Motor neuron (in vitro differentiated cells): ENCODE results near the gene ERC2. TPM values are rescaled to one million over a fixed set of nuclear protein-coding genes. Genes with fewer than 3 reads are reported as not detected.

Source experiments
- ATAC-seq, 8 experiments: fragments of 200-7000 bp; cut with Tn5 transposase; replicated peaks in 6 of 8; 2 replicates each; pipeline ENCODE4 v1.8.0; 2021; ENCODE audit warnings: mild to moderate bottlenecking in 8 of 8, moderate library complexity in 8 of 8
- H3K27ac ChIP-seq, 2 donors: fragments of 250-450 bp; sonication (Bioruptor Pico); 2 replicates each; pipeline ENCODE4 v1.9.0; 2021; ENCODE audit warnings: antibody characterized with exemption in 2 of 2, mild to moderate bottlenecking in 2 of 2, moderate library complexity in 1 of 2
- H3K4me1 ChIP-seq, 2 donors: fragments of 250-450 bp; sonication (Bioruptor Pico); replicated peaks in 1 of 2; 2 replicates each; pipeline ENCODE4 v1.6.1; 2021; ENCODE audit warnings: antibody characterized with exemption in 2 of 2, mild to moderate bottlenecking in 2 of 2, moderate library complexity in 1 of 2
- H3K4me3 ChIP-seq, 5 donors: fragments of 250-450 bp; sonication (Bioruptor Pico); 2 replicates each; pipeline ENCODE4 v1.9.0; 2021; ENCODE audit warnings: antibody characterized with exemption in 5 of 5, mild to moderate bottlenecking in 5 of 5, moderate library complexity in 4 of 5
- WGBS, 10 experiments: fragments of 450-650 bp; shearing (Covaris generic); methylation state at CpG; one replicate each; pipeline ENCODE4 v1.0.0; 2022; 5-methylcytosine and 5-hydroxymethylcytosine counted together
- in situ Hi-C, 9 experiments: fragments of 400-800 bp; cut with MboI; loops; one replicate each; pipeline ENCODE4 v1.15.0; 2021; ENCODE audit warnings: low sequenced_read_pairs in 9 of 9, low pct_unique_long_range_greater_than_20kb in 2 of 9; ENCODE audit not compliant: unreplicated experiment in 9 of 9
- total RNA-seq, 8 experiments: library from RNA; unstranded; fragments of 300-600 nt; gene quantifications; 2 replicates each; pipeline versions ENCODE4 v1.2.3 to v1.2.4, GENCODE V29; 2022

ERC2 gene
- total RNA-seq, 8 experiments from 2014 or later = 1.0 to 28.0 (median 18.2) TPM

- peaks cover 0 to 13% of the 10 kb centered on the region in 2 donors for H3K4me1 ChIP-seq
- H3K4me3 ChIP-seq = no peak overlapping the region
- ATAC-seq = no peak
- no peak overlapping the region for H3K27ac ChIP-seq
- 67 to 100% (median 91%) methylated on average over 1 to 6 of the region's 8 CpGs for WGBS, 10 experiments
- in situ Hi-C loops = loop anchor here in 1 of 9 experiments (25.0 kb wide), 1 partner anchor 609 kb away; no protein-coding TSS in a partner anchor
Measured at GRCh38 chr3:55471522-55472280, 996.6 kb downstream of the ERC2 start.

GRCh38 chr3:55471084-55471483 is 997.2 kb downstream of the ERC2 start:
- ATAC-seq = no peak
- peaks cover 0 to 10% of the 10 kb centered on the region in 2 donors for H3K4me1 ChIP-seq
- whole genome bisulfite sequencing, 10 experiments = 83 to 100% (median 100%) methylated on average over 1 to 2 of the region's 4 CpGs; no CpG with 5 or more reads in 7 of the 10 experiments
- H3K27ac ChIP-seq = no peak overlapping the region
- in situ Hi-C loops = loop anchor here in 1 of 9 experiments (25.0 kb wide), 1 partner anchor 609 kb away; no protein-coding TSS in a partner anchor
- H3K4me3 ChIP-seq = no peak overlapping the region

- WGBS, 10 experiments = 85 to 100% (median 96%) methylated on average over 1 to 17 of the region's 32 CpGs
- H3K4me3 ChIP-seq = no peak overlapping the region
- no peak for ATAC-seq
- H3K27ac ChIP-seq = no peak overlapping the region
- in situ Hi-C loops = loop anchor here in 1 of 9 experiments (25.0 kb wide), 1 partner anchor 608 kb away; no protein-coding TSS in a partner anchor
- H3K4me1 ChIP-seq = no peaks in the 10 kb centered on the region
Measured at GRCh38 chr3:55469957-55470526, 998.2 kb downstream of the ERC2 start.

GRCh38 chr3:55468251-55468650 is 1000.0 kb downstream of the ERC2 start:
- Histone ChIP-seq H3K4me1 (no peaks in the 10 kb centered on the region), H3K27ac (no peak overlapping the region), H3K4me3 (no peak overlapping the region)
- in situ Hi-C loops = loop anchor here in 1 of 9 experiments (25.0 kb wide), 1 partner anchor 606 kb away; no protein-coding TSS in a partner anchor
- 35 to 100% (median 88%) methylated on average over 1 to 5 of the region's 5 CpGs for WGBS, 10 experiments
- no peak for ATAC-seq

GRCh38 chr3:55467099-55467498 is 1001.2 kb downstream of the ERC2 start:
- H3K4me3 ChIP-seq = no peak overlapping the region
- no peaks in the 10 kb centered on the region for H3K4me1 ChIP-seq
- in situ Hi-C loops = loop anchor here in 1 of 9 experiments (25.0 kb wide), 1 partner anchor 605 kb away; no protein-coding TSS in a partner anchor
- ATAC-seq = peak in 2 of 8 experiments; percentile 17 to 53
- 8 to 100% (median 60%) methylated on average over 1 to 2 of the region's 2 CpGs; no CpG with 5 or more reads in 3 of the 10 experiments for WGBS, 10 experiments
- H3K27ac ChIP-seq = no peak overlapping the region

- in situ Hi-C loops = loop anchor here in 1 of 9 experiments (25.0 kb wide), 1 partner anchor 604 kb away; no protein-coding TSS in a partner anchor
- no peak overlapping the region for H3K27ac ChIP-seq
- no peak overlapping the region for H3K4me3 ChIP-seq
- 67 to 100% (median 82%) methylated on average over 1 to 3 of the region's 3 CpGs for WGBS, 10 experiments
- H3K4me1 ChIP-seq = no peaks in the 10 kb centered on the region
- ATAC-seq = no peak
Measured at GRCh38 chr3:55466526-55466925, 1001.7 kb downstream of the ERC2 start.

- Histone ChIP-seq H3K27ac (no peak overlapping the region), H3K4me3 (no peak overlapping the region), H3K4me1 (no peaks in the 10 kb centered on the region)
- peak in 2 of 8 experiments; percentile 63 to 66 for ATAC-seq
- in situ Hi-C loops = loop anchor here in 1 of 9 experiments (25.0 kb wide), 1 partner anchor 600 kb away; no protein-coding TSS in a partner anchor
- WGBS, 10 experiments = 29 to 100% (median 100%) methylated on average over 1 of the region's 1 CpG; no CpG with 5 or more reads in 3 of the 10 experiments
Measured at GRCh38 chr3:55461896-55462295, 1006.4 kb downstream of the ERC2 start.

GRCh38 chr3:55459838-55460237 is 1008.4 kb downstream of the ERC2 start:
- no peak overlapping the region for H3K4me3 ChIP-seq
- no peak overlapping the region for H3K27ac ChIP-seq
- no peak for ATAC-seq
- H3K4me1 ChIP-seq = no peaks in the 10 kb centered on the region
- in situ Hi-C loops = loop anchor here in 1 of 9 experiments (25.0 kb wide), 1 partner anchor 598 kb away; no protein-coding TSS in a partner anchor

Other genes with a start within 250 kb of the ERC2 start
- 10 to 100 TPM; 16.6 to 82.2 (median 34.8) TPM for gene CCDC66, start 88.7 kb upstream of the ERC2 start, total RNA-seq
- gene TASOR, start 214.8 kb upstream of the ERC2 start, total RNA-seq = 100 to 1,000 TPM in 1 of 8 experiments, 10 to 100 TPM in 7; 47.5 to 116 (median 53.9) TPM